IMR-90 (cell line): ENCODE data around the gene FRAS1. TPM values are rescaled to one million over a fixed set of nuclear protein-coding genes. Genes with fewer than 3 reads are reported as not detected.

Source experiments
- ATAC-seq: fragments of 200-7000 bp; cut with Tn5 transposase; 2 replicates; pipeline ENCODE4 v1.9.1; 2020; ENCODE audit warnings: low read depth, mild to moderate bottlenecking, moderate library complexity
- BruUV-seq: library from RNA; stranded (reverse); fragments of 400-500 nt; replicated peaks from 2 replicates; lab custom pipeline; 2021; lab: Mats Ljungman, UMichigan
- CTCF ChIA-PET: fragments of 300-600 bp; formaldehyde crosslinking; extraction: SDS; loops from one replicate; lab custom pipeline; 2021; ENCODE audit warnings: antibody characterized with exemption; lab: Yijun Ruan, JAX
- POLR2A ChIA-PET: fragments of 300-600 bp; sonication (Branson Sonifier 250); formaldehyde crosslinking; loops from one replicate; lab custom pipeline; 2022; ENCODE audit warnings: antibody characterized with exemption; ENCODE audit not compliant: unreplicated experiment; lab: Charles Lee
- DNase-seq: peaks from one replicate; pipeline ENCODE4 v3.0.0; 2013
- H2AFZ ChIP-seq: replicated peaks from 2 replicates; pipeline ENCODE3; 2013; ENCODE audit warnings: low read length, mild to moderate bottlenecking; ENCODE audit not compliant: poor library complexity
- H2AK5ac ChIP-seq: 2 replicates; pipeline ENCODE4 v1.6.1; 2013; ENCODE audit warnings: low read depth, low read length, inconsistent platforms
- H2AK9ac ChIP-seq: replicated peaks from 2 replicates; pipeline ENCODE3; 2013; ENCODE audit warnings: mild to moderate bottlenecking, low read depth, low read length, moderate library complexity; ENCODE audit not compliant: poor library complexity
- H2BK120ac ChIP-seq: 2 replicates; pipeline ENCODE4 v1.6.1; 2013; ENCODE audit warnings: low read depth, low read length, inconsistent platforms
- H2BK15ac ChIP-seq: 3 replicates; pipeline ENCODE4 v1.6.1; 2013; ENCODE audit warnings: low read depth, low read length, inconsistent platforms
- H2BK20ac ChIP-seq: 2 replicates; pipeline ENCODE4 v1.6.1; 2013; ENCODE audit warnings: low read depth, mild to moderate bottlenecking, inconsistent platforms, low read length, moderate library complexity
- H2BK5ac ChIP-seq: 2 replicates; pipeline ENCODE4 v1.6.1; 2013; ENCODE audit warnings: mild to moderate bottlenecking, low read depth, low read length, inconsistent platforms; ENCODE audit not compliant: poor library complexity, severe bottlenecking
- H3K14ac ChIP-seq: replicated peaks from 2 replicates; pipeline ENCODE4 v1.6.1; 2013; ENCODE audit warnings: low read depth, low read length, inconsistent platforms
- H3K18ac ChIP-seq: 2 replicates; pipeline ENCODE4 v1.6.1; 2013; ENCODE audit warnings: low read depth, low read length, control low read depth
- H3K23ac ChIP-seq: 2 replicates; pipeline ENCODE4 v1.6.1; 2013; ENCODE audit warnings: low read depth, low read length, inconsistent platforms
- H3K27ac ChIP-seq: 2 replicates; pipeline ENCODE4 v1.5.1; 2013; ENCODE audit warnings: mild to moderate bottlenecking, control low read depth, low read length; ENCODE audit not compliant: insufficient read depth
- H3K27me3 ChIP-seq: 2 replicates; pipeline ENCODE4 v1.6.1; 2013; ENCODE audit warnings: low read length; ENCODE audit not compliant: control insufficient read depth, insufficient read depth
- H3K36me3 ChIP-seq: 2 replicates; pipeline ENCODE4 v1.6.1; 2013; ENCODE audit warnings: low read length, mixed read lengths; ENCODE audit not compliant: control insufficient read depth, insufficient read depth
- H3K4ac ChIP-seq: 2 replicates; pipeline ENCODE4 v1.6.1; 2013; ENCODE audit warnings: low read depth, low read length, inconsistent platforms
- H3K4me1 ChIP-seq: 2 replicates; pipeline ENCODE4 v1.6.1; 2013; ENCODE audit warnings: low read length, mixed read lengths; ENCODE audit not compliant: control insufficient read depth, insufficient read depth
- H3K4me2 ChIP-seq: 2 replicates; pipeline ENCODE4 v1.6.1; 2013; ENCODE audit warnings: low read depth, mild to moderate bottlenecking, control low read depth, low read length, moderate library complexity
- H3K4me3 ChIP-seq: 2 replicates; pipeline ENCODE4 v1.5.1; 2013; ENCODE audit warnings: low read depth, mild to moderate bottlenecking, control low read depth, low read length, moderate library complexity; ENCODE audit not compliant: insufficient read depth
- H3K56ac ChIP-seq: 2 replicates; pipeline ENCODE4 v1.6.1; 2013; ENCODE audit warnings: low read length, inconsistent platforms; ENCODE audit not compliant: insufficient read depth; ENCODE audit errors: extremely low read depth
- H3K79me1 ChIP-seq, 2 experiments: 2 replicates each; pipeline ENCODE4 v1.6.1; 2013; ENCODE audit warnings: low read length in 2 of 2, inconsistent platforms in 1 of 2, low read depth in 1 of 2
- H3K9ac ChIP-seq: 2 replicates; pipeline ENCODE4 v1.6.1; 2013; ENCODE audit warnings: low read depth, low read length, control low read depth
- H3K9me1 ChIP-seq: 2 replicates; pipeline ENCODE4 v1.6.1; 2013; ENCODE audit warnings: low read length, inconsistent platforms; ENCODE audit not compliant: insufficient read depth
- H3K9me3 ChIP-seq: 2 replicates; pipeline ENCODE4 v1.6.1; 2013; ENCODE audit warnings: low read length; ENCODE audit not compliant: control insufficient read depth, insufficient read depth
- H4K20me1 ChIP-seq: 2 replicates; pipeline ENCODE4 v1.6.1; 2013; ENCODE audit warnings: low read length, inconsistent platforms; ENCODE audit not compliant: insufficient read depth
- H4K5ac ChIP-seq: 2 replicates; pipeline ENCODE4 v1.6.1; 2013; ENCODE audit warnings: mild to moderate bottlenecking, low read depth, low read length, control low read depth
- H4K8ac ChIP-seq, 2 experiments: 2 replicates each; pipeline ENCODE4 v1.6.1; 2013; ENCODE audit warnings: low read depth in 2 of 2, low read length in 2 of 2, control low read depth in 1 of 2, inconsistent platforms in 1 of 2
- H4K91ac ChIP-seq: 2 replicates; pipeline ENCODE4 v1.6.1; 2013; ENCODE audit warnings: low read depth, low read length, inconsistent platforms; ENCODE audit not compliant: insufficient read depth
- FOS ChIP-seq: fragments of 150-350 bp; IDR thresholded peaks from 2 replicates; pipeline ENCODE4 v1.6.1; 2016; ENCODE audit warnings: low read depth, low read length
- RAD21 ChIP-seq: IDR thresholded peaks from 2 replicates; pipeline ENCODE4 v1.6.1; 2012; ENCODE audit warnings: low read length, improper control_type of control experiment
- whole genome bisulfite sequencing, 2 experiments: methylation state at CpG; one replicate each; pipeline versions ENCODE4 v1.1.5 to v1.1.7; 2013; ENCODE audit warnings: missing lambda C conversion rate in 2 of 2; ENCODE audit not compliant: insufficient read length in 1 of 2; ENCODE audit errors: extremely low coverage in 2 of 2; 5-methylcytosine and 5-hydroxymethylcytosine counted together
- dilution Hi-C: fragments of 300-500 bp; cut with HindIII; formaldehyde crosslinking; loops from one replicate; pipeline ENCODE4 v1.14.3; 2018; ENCODE audit warnings: low sequenced_read_pairs; ENCODE audit not compliant: unreplicated experiment
- in situ Hi-C: fragments of 300-500 bp; cut with MboI; formaldehyde crosslinking; loops from 3 replicates; pipeline ENCODE4 v1.14.3; 2019; ENCODE audit warnings: low sequenced_read_pairs, inconsistent platforms, mixed read lengths
- intact Hi-C: fragments of 100-400 bp; cut with micrococcal nuclease; formaldehyde crosslinking; loops from 2 replicates; pipeline ENCODE4 v1.10.0; 2022
- polyA plus RNA-seq, 3 experiments: library from polyadenylated mRNA; depleted of rRNA; stranded (reverse); fragments of >200 nt; gene quantifications; 2 replicates each; pipeline ENCODE4 v1.2.3, GENCODE V29; 2012; ENCODE audit warnings: low replicate concordance in 1 of 3
- total RNA-seq: library from RNA; depleted of rRNA; stranded (reverse); fragments of >200 nt; gene quantifications from 2 replicates; pipeline ENCODE4 v1.2.3, GENCODE V29; 2012

The FRAS1 gene
- total and polyA plus RNA-seq, 2 of the 4 experiments (the other 2 are of a cell fraction), result under 0.01 to 0.03 TPM

DNA sequence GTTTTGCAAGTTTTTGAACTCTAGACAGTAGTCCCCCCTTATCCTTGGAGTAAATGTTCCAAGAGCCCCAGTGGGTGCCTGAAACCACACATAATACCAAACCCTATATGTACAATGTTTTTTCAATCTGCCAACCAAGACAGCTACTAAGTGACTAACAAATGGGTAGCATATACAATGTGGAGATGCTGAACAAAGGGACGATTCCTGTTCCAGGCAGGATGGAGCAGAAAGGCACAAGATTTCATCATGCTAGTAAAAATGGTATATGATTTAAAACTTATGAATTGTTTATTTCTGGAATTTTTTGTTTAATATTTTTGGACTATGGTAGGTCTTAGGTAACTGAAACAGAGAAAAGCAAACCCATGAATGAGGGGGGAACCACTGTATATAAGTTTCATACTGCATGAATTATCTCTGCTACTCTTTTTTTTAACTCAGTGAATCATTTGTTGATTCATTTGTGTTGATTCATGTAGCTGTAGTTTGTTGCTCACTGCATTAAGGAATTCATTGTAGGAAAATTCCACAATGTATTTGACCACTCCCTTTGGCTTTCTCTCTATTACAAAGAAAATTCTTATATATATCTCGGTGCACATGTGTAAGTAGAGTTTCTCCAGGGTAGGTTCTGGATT lies 472.6 kb downstream of the FRAS1 start:
- ChIA-PET CTCF (no interaction called here), POLR2A (no interaction called here)
- H2BK20ac ChIP-seq, result peak overlapping the region; percentile 72
- H4K5ac ChIP-seq, result no peak overlapping the region; the same call in 1 of the 2 replicates
- H3K9ac ChIP-seq, result no peak overlapping the region
- H3K4me1 ChIP-seq, result peaks cover 10% of the 10 kb centered on the region
- peak overlapping the region; percentile 70 for H2BK5ac ChIP-seq
- DNase-seq (peak; percentile 74), ATAC-seq (peak; percentile 73)
- H3K9me1 ChIP-seq, result peaks cover 10% of the 10 kb centered on the region
- peak overlapping the region; percentile 93 for H4K91ac ChIP-seq
- H4K20me1 ChIP-seq, result no peaks in the 10 kb centered on the region
- in situ Hi-C loops (no loop called here), intact Hi-C loops (no loop called here), dilution Hi-C loops (no loop called here)
- peak overlapping the region; percentile 19; the same call in 1 of the 2 replicates for H3K23ac ChIP-seq
- H3K18ac ChIP-seq, result peak overlapping the region; percentile 31; the same call in 1 of the 2 replicates
- peak overlapping the region; percentile 93 for H3K4ac ChIP-seq
- no peaks in the 10 kb centered on the region for H3K27me3 ChIP-seq
- peak overlapping the region; percentile 79 for H2AFZ ChIP-seq
- H3K79me1 ChIP-seq, result 0 out of 4 replicates have a peak, but pooled peaks cover 0 to 4% of the 10 kb centered on the region in 2 experiments
- H2AK5ac ChIP-seq, result peak overlapping the region; percentile 84; the same call in 1 of the 2 replicates
- H3K9me3 ChIP-seq, result no peaks in the 10 kb centered on the region
- H3K36me3 ChIP-seq, result no peaks in the 10 kb centered on the region
- H3K56ac ChIP-seq, result peak overlapping the region; percentile 94; the same call in 1 of the 2 replicates
- peak overlapping the region; percentile 7; the same call in 1 of the 2 replicates for H3K4me2 ChIP-seq
- TF ChIP-seq RAD21 (no peak), FOS (peak; percentile 48; the same call in 1 of the 2 replicates)
- WGBS, 2 experiments, result no CpG with 5 or more reads among the region's 2 CpGs
- no TSS peak for BruUV-seq
- H3K4me3 ChIP-seq, result no peak overlapping the region
- H2AK9ac ChIP-seq, result peak overlapping the region; percentile 96
- peak overlapping the region; percentile 99; the same call in 1 of the 3 replicates for H2BK15ac ChIP-seq
- H2BK120ac ChIP-seq, result peak overlapping the region; percentile 94
- peak overlapping the region; percentile 94; the same call in 1 of the 2 replicates for H3K14ac ChIP-seq
- peak overlapping the region; percentile 54; the same call in 1 of the 2 replicates for H3K27ac ChIP-seq
- peak overlapping the region; percentile 79 to 92; a peak in 3 of 4 replicates for H4K8ac ChIP-seq
